Urothelium cell line (cell line): ENCODE results near the gene PMS1.
A peak's percentile ranks its signal among the peaks of the same experiment; 100 is the strongest.
"Not testable (repeated sequence)": the region's sequence is repeated elsewhere in the genome, so short reads cannot be mapped to it uniquely, and the experiment has no call there.

Experiments
- DNase-seq: peaks from one replicate; pipeline ENCODE4 v3.0.0; 2011; ENCODE audit warnings: low spot score, mixed read lengths
- FAIRE-seq: peaks from 2 replicates; lab custom pipeline; 2011; peaks lifted over from hg19 to GRCh38; lab: Jason Lieb, UNC

The PMS1 gene

GRCh38 chr2:189783927-189784867 is at the start of gene PMS1, which contains the start of gene ORMDL1:
PMS1 (plus strand) TSS chr2:189784450; CDS start chr2:189791810, 7,360 bp downstream.
ORMDL1 (minus strand) TSS chr2:189784339; CDS start chr2:189782595, 1,744 bp downstream.
- peak; percentile 97 for DNase-seq
- FAIRE-seq, result peak; percentile 97

DNA sequence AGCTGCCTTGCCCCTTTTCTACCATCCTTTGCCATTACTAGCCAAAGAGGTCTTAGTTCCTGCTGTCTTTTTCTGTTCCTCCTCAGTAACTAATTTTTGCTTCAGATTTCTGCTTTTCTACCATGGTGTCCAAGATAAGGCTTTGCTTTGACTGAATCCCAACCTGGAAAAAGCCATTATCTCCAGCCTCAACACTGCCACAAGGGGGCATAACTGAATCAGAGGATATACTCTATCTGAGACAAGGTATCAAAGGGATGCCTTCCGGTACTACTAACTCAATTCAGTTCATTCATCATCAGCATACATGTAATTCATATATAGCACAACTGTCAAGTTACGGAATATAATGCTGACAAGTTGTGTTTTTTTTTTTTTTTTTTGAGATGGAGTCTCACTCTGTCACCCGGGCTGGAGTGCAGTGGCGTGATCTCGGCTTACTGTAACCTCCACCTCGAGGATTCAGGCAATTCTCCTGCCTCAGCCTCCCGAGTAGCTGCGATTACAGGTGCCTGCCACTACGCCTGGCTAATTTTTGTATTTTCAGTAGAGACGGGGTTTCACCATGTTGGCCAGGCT is 33.1 kb upstream of the PMS1 start:
- DNase-seq, result peak; percentile 35
- FAIRE-seq, result no peak

DNA sequence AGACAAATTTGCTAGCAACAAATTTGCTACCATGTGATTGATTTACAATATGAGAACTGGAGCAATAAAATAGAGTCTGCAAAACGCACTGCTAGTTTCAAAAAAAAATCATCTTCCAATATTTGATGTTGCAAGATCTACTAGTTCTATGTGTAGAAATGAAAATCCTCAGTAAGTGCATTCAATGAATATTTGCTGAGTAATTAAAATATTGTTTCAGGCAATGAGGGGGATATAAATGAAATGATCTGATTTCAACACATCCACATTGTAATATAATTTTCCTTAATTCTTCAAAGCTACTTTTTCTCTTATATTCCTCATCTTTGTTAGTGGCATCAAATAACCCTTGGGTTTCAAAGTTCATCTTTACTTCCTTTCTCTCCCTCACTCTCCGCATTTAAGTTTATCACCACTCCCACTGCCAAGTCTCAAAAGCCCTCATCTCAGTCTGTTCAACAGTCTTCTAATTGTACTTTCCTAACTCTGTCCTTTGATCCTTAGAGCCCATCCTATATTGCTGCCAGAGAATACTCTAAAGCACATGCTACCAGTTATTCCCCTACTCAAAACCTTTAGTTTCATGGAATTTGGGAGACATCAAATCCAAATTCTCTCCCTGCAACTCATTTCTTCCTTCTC is 27.8 kb upstream of the PMS1 start:
- no peak for FAIRE-seq
- no peak for DNase-seq

- not testable (repeated sequence) for FAIRE-seq
Observed at GRCh38 chr2:189760154-189760553, 24.1 kb upstream of the PMS1 start.

DNA sequence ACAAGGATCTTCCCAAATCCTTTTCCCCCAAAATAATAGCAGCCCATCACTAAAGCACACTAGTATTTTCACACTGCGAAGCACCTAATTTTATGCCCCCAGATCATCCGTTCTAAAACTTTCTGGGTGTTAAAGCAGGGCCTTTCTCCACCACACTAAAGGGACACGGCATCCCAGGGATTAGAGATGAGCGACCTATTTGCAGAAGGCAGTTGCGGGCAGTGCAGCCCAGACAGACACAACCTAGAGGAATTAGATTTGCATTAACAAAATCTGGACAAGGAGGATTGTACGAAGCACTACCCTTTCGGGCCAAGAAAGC is 22.1 kb upstream of the PMS1 start:
- no peak for FAIRE-seq
- DNase-seq, result no peak

More at GRCh38 chr2:189760154-189760553, 24.1 kb upstream of the PMS1 start:
- not testable (repeated sequence) for DNase-seq

DNA sequence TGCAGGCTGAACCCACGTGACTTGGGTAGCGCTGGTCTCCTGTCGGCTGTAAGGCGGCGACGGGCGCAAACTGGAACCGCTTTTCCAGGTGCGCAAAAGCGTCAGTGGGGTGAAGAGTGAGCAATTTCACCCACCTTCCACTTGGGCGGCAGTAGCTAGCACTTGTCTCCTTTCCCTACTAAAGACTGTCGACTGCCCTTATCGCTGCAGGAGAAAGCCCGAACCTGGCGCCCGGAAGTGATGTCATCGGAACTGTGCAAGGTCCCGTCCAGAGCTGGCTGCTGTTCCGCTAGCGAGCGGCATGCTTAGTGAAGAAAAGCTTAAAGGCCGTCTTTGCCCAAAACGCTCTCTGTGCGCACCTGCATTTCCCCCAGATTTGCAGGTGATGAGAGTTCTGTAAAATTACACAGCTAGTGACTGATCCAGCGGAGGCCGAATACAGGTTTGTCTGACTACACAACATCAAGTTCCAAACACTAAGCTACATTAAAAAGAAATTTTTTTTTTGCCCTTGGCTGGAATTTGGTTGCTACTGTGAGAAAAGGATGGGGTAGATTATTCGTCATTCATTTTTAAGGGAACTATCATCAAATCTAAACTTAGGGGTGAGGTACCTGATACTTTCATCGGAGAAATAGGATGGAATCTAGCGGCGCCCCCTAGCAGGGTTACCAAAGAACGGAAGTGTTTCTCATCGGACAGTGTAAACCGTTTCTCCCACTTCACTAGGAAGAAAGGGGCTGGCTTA is 21.5 kb upstream of the PMS1 start, which contains the start of gene OSGEPL1:
Gene OSGEPL1, minus strand, starts transcription at position 242 of the 748 bp plus-strand sequence. CDS start 1,152 bp downstream, outside the sequence.
- FAIRE-seq, result peak; percentile 77

GRCh38 chr2:189763908-189764661 is 20.2 kb upstream of the PMS1 start:
- DNase-seq (no peak), FAIRE-seq (no peak)

More for the DNA sequence above, 21.5 kb upstream of the PMS1 start, which contains the start of gene OSGEPL1:
- peak; percentile 87 for DNase-seq

DNA sequence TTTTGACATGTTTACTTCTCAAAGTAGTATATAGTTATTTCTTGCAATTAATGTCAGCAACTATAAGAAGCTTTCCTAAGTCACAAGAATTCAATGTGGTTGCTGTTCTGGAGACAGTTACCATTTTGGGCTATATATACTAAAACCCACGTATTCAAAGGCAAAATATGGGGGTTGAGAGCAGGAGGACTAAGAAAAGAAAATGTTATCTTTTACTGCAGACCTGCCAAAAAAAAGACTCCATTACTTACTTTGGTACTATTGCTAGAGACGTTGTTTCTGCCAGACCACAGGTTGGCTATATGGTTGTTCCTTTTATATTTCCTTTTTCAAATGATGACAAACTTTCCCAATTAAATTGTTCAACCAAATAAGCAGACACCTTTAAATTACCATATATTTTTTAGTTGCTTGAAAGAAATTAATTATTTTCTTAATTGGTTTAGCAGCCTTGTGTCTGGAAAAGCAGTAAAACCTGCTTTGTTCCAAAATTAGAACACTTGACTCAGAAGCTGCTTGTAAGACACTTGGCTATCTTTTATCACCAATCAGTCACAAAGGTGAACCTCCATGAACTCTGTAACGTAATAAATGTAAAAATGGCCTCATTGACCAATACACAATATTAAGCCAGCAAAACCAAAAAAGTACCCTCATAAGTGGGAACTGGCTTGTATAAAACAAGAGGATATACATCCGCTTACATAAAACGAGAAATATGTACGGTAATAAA is 13.5 kb upstream of the PMS1 start:
- DNase-seq (no peak), FAIRE-seq (no peak)

- no peak for FAIRE-seq
Observed at GRCh38 chr2:189772212-189772611, 12.0 kb upstream of the PMS1 start.

DNA sequence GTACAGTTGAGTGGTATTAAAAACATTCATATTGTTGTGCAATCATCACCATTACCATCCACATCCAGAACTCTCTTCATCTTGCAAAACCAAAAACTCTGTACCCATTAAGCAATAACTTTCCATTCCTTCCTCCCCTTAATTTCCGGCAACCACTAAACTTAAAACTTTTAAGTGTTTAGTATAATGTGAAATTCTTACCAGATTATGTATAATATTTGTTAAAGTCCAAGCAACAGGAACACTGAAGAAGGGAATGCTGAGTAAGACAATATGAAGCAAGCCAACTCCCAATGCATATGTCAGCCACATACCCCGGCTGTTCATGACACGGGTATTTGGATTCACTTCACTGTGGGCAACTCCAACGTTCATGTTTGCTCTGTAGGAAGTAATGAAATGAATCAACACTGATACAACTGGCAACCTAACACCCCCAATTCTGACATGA is 2.0 kb upstream of the PMS1 start:
- no peak for DNase-seq
- no peak for FAIRE-seq

More at GRCh38 chr2:189772212-189772611, 12.0 kb upstream of the PMS1 start:
- no peak for DNase-seq

DNA sequence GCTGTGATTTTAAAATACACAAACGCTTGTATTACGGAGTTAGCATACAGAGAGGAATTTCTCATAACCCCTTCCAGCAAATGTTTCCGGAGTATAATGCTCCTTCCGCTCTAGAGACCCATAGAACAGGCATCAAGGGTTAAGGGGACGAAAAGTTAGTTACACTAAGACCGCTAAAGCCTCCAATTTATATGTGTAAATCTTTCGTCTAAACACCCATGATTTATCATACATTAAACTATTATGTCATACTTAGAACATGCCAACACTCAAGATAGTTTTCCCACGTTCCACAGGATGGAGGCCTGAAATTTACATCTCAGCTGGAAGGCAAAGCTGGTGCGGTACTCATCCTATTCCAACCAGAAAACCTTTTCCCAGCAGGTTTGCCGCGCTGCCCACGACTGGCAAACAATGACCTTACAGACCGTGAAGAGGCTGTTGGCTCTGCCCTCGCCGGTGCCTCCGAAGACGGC is 761 bp upstream of the PMS1 start:
- DNase-seq (peak; percentile 16), FAIRE-seq (no peak)

GRCh38 chr2:189791338-189792042 is 7.2 kb downstream of the PMS1 start:
- DNase-seq (no peak), FAIRE-seq (no peak)

GRCh38 chr2:189794310-189794709 is 10.1 kb downstream of the PMS1 start:
- DNase-seq (no peak), FAIRE-seq (no peak)

DNA sequence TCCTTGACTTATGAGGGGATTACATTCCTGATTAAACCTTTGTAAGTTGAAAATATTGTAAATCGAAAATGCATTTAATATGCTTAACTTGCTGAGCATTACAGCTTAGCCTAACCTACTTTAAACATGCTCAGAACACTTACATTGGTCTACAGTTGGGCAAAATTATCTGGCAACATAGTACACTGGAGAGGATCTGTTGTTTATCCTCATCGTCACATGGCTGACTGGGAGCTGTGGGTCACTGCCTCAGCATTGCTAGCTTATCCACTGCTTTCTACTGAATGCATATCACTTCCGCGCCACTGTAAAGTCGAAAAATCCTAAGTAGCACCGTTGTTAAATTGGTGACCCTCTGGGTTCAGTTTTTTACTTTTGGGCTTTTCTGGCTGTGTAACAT is 13.7 kb downstream of the PMS1 start:
- DNase-seq (no peak), FAIRE-seq (no peak)

DNA sequence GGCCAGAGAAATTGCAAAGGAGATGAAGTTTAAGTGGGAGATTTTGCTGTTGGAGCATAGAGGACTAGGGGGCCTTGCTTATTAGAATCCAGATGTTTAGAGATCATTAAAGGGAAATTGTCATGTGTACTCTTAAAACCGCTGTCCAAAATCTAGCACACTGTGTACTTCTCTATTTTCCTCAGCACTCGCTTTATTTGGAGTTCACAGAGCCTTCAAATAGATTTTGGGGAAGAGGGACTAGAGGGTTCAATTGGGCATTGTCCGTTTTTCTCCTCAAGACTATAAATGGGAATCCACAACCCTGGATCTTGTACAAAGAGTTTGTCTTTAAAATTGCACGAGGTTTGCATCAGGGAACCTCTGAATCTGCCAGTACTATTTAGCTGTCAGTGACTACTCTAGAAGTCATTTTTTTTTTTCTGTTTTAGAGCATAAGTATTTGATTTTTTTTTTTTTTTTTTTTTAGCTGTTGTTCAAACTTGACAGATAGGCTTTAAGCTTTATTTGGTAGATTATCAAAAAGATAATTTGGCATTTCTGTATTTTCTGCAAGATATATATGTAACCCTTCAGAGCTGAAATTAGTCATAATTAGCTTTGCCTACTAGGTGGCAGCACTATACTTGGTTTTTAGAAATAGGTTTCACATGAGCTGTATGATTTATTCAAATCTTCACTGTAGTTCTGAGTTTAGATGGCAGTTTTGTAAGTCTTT is 14.2 kb downstream of the PMS1 start:
- peak; percentile 10 for DNase-seq
- no peak for FAIRE-seq

DNA sequence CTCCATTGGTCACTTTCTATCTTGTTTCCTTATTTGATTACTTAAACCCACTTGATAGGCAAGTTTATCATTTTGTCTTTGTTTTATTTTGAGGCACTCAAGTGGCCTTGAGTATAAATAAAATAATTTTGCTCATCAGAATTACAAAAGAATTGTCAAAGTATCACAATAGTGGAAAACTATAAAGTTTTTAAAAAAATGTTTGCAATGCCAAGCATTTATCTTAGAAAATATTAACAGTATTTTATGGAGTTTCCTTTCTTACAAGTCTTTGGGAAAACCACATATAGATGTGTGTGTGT is 14.7 kb downstream of the PMS1 start:
- FAIRE-seq (no peak), DNase-seq (no peak)

DNA sequence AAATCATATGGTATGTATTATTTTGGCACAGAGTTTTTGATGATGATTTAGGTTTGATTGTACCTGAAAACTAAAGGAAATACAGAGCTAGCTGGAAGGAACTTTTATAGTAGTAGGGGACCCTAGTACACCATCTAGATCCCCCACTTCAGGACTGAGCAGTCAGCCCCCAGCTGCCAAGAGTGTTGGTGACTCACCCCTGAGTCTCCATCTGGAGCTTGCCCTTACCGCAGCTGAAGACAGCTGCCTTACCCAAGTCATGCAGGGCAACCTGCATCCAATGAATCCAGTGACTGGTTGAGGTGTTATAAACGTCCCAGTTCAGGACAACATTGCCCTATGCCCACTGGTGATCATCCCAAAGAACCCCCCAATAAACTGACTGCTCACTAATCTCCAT is 15.3 kb downstream of the PMS1 start:
- peak; percentile 22 for DNase-seq
- no peak for FAIRE-seq

DNA sequence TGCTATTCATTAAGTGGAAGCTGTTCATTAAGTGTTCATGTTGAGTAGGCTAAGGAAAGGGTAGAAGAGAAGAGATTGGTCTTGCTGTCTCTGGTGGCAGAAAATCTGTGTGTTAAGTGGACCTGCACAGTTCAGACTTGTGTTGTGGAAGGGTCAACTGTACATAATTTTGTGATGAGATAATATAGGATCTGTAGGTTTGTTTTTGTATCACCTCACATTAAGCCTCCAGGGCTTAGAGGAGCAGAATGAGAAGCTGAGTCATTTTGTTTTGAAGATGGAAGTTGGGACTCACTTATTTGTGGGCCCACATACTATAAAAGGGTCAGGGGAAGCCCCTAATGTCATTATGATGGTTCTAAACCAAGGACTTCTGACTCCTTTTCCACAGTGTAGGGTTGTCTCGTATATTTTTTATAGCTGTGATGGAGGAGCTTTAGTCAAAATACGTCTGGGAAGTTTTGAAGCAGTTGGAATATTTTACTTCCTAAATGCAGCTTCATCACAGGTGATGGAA is 18.2 kb downstream of the PMS1 start:
- FAIRE-seq (no peak), DNase-seq (no peak)
